IPS-20b (cell line): ENCODE results near the gene GP9.

ENCODE experiments used
- H3K27ac ChIP-seq: one replicate; pipeline ENCODE4 v1.5.1; 2013; ENCODE audit warnings: low read length
- H3K27me3 ChIP-seq: 2 replicates; pipeline ENCODE4 v1.6.1; 2013; ENCODE audit warnings: mild to moderate bottlenecking, low read length, inconsistent platforms; ENCODE audit not compliant: insufficient read depth
- H3K36me3 ChIP-seq: 2 replicates; pipeline ENCODE4 v1.6.1; 2013; ENCODE audit warnings: low read depth, mild to moderate bottlenecking, inconsistent platforms, low read length, moderate library complexity; ENCODE audit not compliant: insufficient read depth
- H3K4me1 ChIP-seq: 2 replicates; pipeline ENCODE4 v1.6.1; 2013; ENCODE audit warnings: mild to moderate bottlenecking, control low read depth, inconsistent platforms, low read length, moderate library complexity; ENCODE audit not compliant: insufficient read depth
- H3K4me3 ChIP-seq: 2 replicates; pipeline ENCODE4 v1.5.1; 2013; ENCODE audit warnings: mild to moderate bottlenecking, low read length, inconsistent platforms
- H3K9ac ChIP-seq: 2 replicates; pipeline ENCODE4 v1.6.1; 2013; ENCODE audit warnings: low read depth, mild to moderate bottlenecking, inconsistent platforms, low read length, moderate library complexity
- H3K9me3 ChIP-seq: 2 replicates; pipeline ENCODE4 v1.6.1; 2013; ENCODE audit warnings: mild to moderate bottlenecking, low read depth, low read length, inconsistent platforms; ENCODE audit not compliant: insufficient read depth

The GP9 gene

DNA sequence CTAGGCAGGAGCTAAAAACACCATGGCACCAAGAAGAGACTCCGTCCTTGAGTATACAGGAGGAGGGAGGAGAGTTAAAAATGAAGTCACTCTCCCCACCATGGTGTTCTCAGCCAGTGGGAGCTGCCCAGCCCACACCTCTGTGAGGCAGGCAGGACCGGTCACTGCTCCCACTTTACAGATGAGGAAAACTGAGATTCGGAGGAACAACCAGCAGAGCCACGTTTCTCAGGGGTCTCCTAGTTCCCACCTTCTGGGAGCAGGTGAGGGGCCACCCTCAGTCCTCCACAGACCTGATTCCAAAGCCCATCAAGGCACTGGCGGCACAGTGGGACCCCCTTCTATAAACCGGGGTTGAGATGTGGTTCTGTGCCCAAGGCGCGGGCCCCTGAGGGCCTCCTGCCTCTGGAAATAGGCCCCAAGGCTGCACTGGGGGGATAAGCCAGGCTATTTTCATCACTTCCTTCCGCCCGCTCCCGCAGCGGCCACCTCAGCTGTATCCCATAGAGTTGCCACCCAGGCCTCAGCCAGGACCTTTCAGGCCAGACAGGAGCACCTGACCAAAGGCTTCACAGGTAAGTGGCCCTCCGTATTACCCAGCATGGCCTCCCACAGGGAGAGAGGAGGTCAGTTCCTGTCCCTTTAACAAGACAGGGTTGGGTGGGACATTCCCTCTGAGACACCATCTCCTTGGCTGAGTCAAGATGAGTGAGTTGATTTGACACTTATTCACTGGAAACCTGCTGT lies at the start of gene GP9:
Gene GP9 (plus strand): TSS at position 504 of the 747 bp plus-strand sequence. CDS start 961 bp downstream, outside the sequence.
- Histone ChIP-seq H3K4me1 (no peaks in the 10 kb centered on the region), H3K36me3 (no peaks in the 10 kb centered on the region), H3K4me3 (no peak within 1 kb of the TSS), H3K9me3 (no peaks in the 10 kb centered on the region), H3K9ac (no peak within 1 kb of the TSS), H3K27ac (no peak within 1 kb of the TSS), H3K27me3 (no peaks in the 10 kb centered on the region)

- no peaks in the 10 kb centered on the region for H3K36me3 ChIP-seq
- H3K9me3 ChIP-seq = no peaks in the 10 kb centered on the region
- H3K9ac ChIP-seq = no peak overlapping the region
- no peaks in the 10 kb centered on the region for H3K4me1 ChIP-seq
- H3K4me3 ChIP-seq = no peak overlapping the region
- H3K27ac ChIP-seq = no peak overlapping the region
- peaks cover 4% of the 10 kb centered on the region for H3K27me3 ChIP-seq
These were observed 47.1 kb upstream of the GP9 start for GRCh38 chr3:129013491-129013891.

GRCh38 chr3:129014148-129014547 lies 46.4 kb upstream of the GP9 start:
- Histone ChIP-seq H3K27me3 (peaks cover 8% of the 10 kb centered on the region; the same call in 1 of the 2 replicates), H3K9ac (no peak overlapping the region), H3K27ac (no peak overlapping the region), H3K36me3 (no peaks in the 10 kb centered on the region), H3K4me1 (no peaks in the 10 kb centered on the region), H3K4me3 (no peak overlapping the region), H3K9me3 (no peaks in the 10 kb centered on the region)

DNA sequence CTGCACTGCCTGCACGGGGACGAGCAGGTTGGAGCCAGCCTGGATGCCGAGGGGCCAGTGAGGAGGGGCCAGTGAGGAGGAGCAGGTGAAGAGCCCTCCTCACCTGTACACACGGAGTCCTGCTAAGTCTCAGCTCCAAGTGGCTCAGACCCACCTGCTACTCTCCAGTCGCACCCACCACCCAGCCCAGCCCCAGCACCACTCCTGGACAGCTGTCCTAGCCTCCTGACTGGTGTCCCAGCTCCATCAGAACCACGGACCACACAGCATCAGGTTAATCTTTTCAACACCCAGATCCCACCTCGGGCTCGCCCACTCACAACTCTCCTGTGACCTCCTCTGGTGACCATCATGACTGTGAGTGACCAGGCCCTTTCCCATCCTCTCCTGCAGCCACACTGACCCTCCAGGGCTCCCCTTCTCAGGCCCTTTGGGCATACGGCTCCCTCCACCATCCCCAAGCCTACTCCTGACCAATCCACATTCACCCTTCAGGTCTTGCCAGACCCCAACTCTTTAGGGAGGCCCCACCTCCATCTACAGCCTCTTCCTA lies 45.7 kb upstream of the GP9 start:
- H3K36me3 ChIP-seq = no peaks in the 10 kb centered on the region
- no peaks in the 10 kb centered on the region for H3K9me3 ChIP-seq
- peaks cover 9% of the 10 kb centered on the region; the same call in 1 of the 2 replicates for H3K27me3 ChIP-seq
- no peaks in the 10 kb centered on the region for H3K4me1 ChIP-seq
- H3K4me3 ChIP-seq = no peak overlapping the region
- no peak overlapping the region for H3K27ac ChIP-seq
- no peak overlapping the region for H3K9ac ChIP-seq

DNA sequence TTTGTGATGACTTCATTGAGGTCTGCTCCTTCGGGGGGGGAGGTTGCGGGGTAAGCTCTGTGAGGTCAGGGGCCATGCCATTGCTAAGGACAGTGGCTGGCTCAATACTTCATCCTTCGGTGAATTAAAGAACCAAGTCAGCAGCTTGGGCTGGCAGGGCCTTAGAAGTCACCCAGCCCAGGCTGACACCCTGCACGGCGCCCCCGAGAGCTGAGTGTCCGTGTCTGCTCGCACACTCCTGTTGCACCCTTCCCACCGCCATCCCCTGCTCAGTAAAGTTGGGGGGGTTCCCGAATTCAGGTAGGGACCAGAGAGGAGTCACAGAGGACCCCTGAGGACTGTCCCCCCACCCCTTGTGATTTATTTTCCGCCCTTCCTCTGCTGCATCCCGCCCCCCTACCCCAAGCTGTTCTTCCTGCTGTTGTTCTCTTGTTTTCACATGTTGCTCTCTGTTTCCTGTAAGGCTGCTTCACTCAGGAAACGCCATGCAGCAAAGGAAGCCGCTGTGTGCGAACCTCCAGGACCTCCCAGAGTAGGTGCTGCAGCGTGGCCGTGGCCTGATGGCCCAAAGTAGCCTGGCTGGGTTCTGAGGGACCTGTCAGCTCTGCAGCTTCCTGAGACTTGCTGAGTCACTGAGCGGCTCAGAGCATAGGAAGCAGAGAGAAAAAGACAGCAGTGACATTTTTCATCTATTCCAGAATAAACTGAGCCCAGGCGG lies 45.0 kb upstream of the GP9 start:
- Histone ChIP-seq H3K4me1 (no peaks in the 10 kb centered on the region), H3K4me3 (no peak overlapping the region), H3K27me3 (peaks cover 9% of the 10 kb centered on the region; the same call in 1 of the 2 replicates), H3K27ac (no peak overlapping the region), H3K9ac (no peak overlapping the region), H3K36me3 (no peaks in the 10 kb centered on the region), H3K9me3 (no peaks in the 10 kb centered on the region)

DNA sequence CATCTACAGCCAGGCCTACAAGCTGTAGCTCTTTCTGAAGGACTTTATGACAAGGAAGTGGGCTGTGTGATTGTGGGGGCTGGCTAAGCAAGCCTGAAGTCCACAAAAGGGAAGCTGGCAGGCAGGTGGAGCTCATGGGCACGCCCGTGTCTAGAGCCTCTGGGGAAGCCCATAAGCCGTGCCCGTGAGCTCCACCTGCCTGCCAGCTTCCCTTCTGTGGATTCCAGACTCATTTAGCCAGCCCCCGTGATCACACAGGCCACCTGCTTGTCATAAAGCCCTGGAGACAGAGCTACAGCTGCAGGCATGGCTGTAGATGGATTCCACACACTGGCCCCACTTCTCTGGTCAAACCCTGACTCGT lies 44.2 kb upstream of the GP9 start:
- Histone ChIP-seq H3K4me3 (no peak overlapping the region), H3K9ac (no peak overlapping the region), H3K4me1 (no peaks in the 10 kb centered on the region), H3K36me3 (no peaks in the 10 kb centered on the region), H3K27ac (no peak overlapping the region), H3K27me3 (peaks cover 9% of the 10 kb centered on the region; the same call in 1 of the 2 replicates), H3K9me3 (no peaks in the 10 kb centered on the region)

- no peak overlapping the region for H3K9ac ChIP-seq
- no peaks in the 10 kb centered on the region for H3K4me1 ChIP-seq
- no peaks in the 10 kb centered on the region for H3K9me3 ChIP-seq
- H3K4me3 ChIP-seq = no peak overlapping the region
- peaks cover 9% of the 10 kb centered on the region; the same call in 1 of the 2 replicates for H3K27me3 ChIP-seq
- no peak overlapping the region for H3K27ac ChIP-seq
- H3K36me3 ChIP-seq = no peaks in the 10 kb centered on the region
These were observed 43.7 kb upstream of the GP9 start for GRCh38 chr3:129016720-129017483.

- peaks cover 9% of the 10 kb centered on the region; the same call in 1 of the 2 replicates for H3K27me3 ChIP-seq
- H3K4me1 ChIP-seq = no peaks in the 10 kb centered on the region
- H3K4me3 ChIP-seq = no peak overlapping the region
- H3K36me3 ChIP-seq = no peaks in the 10 kb centered on the region
- no peak overlapping the region for H3K9ac ChIP-seq
- no peaks in the 10 kb centered on the region for H3K9me3 ChIP-seq
- no peak overlapping the region for H3K27ac ChIP-seq
These were observed 43.1 kb upstream of the GP9 start for GRCh38 chr3:129017484-129017899.

DNA sequence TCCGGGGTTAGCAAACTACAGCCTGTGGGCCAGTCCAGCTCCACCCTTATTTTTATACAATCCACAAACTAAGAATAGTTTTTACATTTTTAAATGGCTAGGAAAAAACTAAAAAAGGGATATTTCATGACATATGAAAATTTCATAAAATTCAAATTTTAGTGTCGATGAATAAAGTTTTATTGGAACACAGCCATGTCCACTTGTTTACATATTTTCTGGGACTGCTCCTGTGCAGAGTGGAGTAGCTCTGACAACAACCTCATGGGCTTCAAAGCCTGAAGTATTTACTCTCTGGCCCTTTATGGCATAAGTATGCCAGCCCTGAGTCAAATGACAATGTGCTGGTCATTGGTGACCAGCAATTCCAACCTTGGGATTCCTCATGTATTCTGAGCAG lies 42.3 kb upstream of the GP9 start:
- H3K9me3 ChIP-seq = no peaks in the 10 kb centered on the region

GRCh38 chr3:129018751-129019150 lies 41.8 kb upstream of the GP9 start:
- no peaks in the 10 kb centered on the region for H3K4me1 ChIP-seq
- H3K36me3 ChIP-seq = no peaks in the 10 kb centered on the region
- H3K9me3 ChIP-seq = no peaks in the 10 kb centered on the region
- H3K27me3 ChIP-seq = peaks cover 9% of the 10 kb centered on the region; the same call in 1 of the 2 replicates
- H3K9ac ChIP-seq = no peak overlapping the region
- no peak overlapping the region for H3K27ac ChIP-seq
- H3K4me3 ChIP-seq = no peak overlapping the region

More for the DNA sequence above, 42.3 kb upstream of the GP9 start:
- Histone ChIP-seq H3K36me3 (no peaks in the 10 kb centered on the region), H3K27ac (no peak overlapping the region), H3K4me1 (no peaks in the 10 kb centered on the region), H3K27me3 (peaks cover 9% of the 10 kb centered on the region; the same call in 1 of the 2 replicates), H3K9ac (no peak overlapping the region), H3K4me3 (no peak overlapping the region)

GRCh38 chr3:129019266-129019665 lies 41.3 kb upstream of the GP9 start:
- no peak overlapping the region for H3K27ac ChIP-seq
- H3K36me3 ChIP-seq = no peaks in the 10 kb centered on the region
- H3K4me1 ChIP-seq = no peaks in the 10 kb centered on the region
- H3K9ac ChIP-seq = no peak overlapping the region
- H3K27me3 ChIP-seq = peaks cover 9% of the 10 kb centered on the region; the same call in 1 of the 2 replicates
- H3K4me3 ChIP-seq = no peak overlapping the region
- H3K9me3 ChIP-seq = no peaks in the 10 kb centered on the region
